Ectodermal cell (in vitro differentiated cells): ENCODE data around the gene EIF6. TPM values are rescaled to one million over a fixed set of nuclear protein-coding genes. Genes with fewer than 3 reads are reported as not detected.

ENCODE experiments used
- H3K27ac ChIP-seq: 2 replicates; pipeline ENCODE4 v1.7.0; 2013; ENCODE audit warnings: mild to moderate bottlenecking, low read depth, low read length; ENCODE audit not compliant: insufficient read depth, poor library complexity, severe bottlenecking
- H3K27me3 ChIP-seq: 2 replicates; pipeline ENCODE4 v1.7.0; 2013; ENCODE audit warnings: mild to moderate bottlenecking, low read length; ENCODE audit not compliant: insufficient read depth, control insufficient read depth, poor library complexity, severe bottlenecking
- H3K36me3 ChIP-seq: one replicate; pipeline ENCODE4 v1.7.0; 2013; ENCODE audit warnings: low read length; ENCODE audit not compliant: control insufficient read depth, insufficient read depth
- H3K4me1 ChIP-seq: one replicate; pipeline ENCODE4 v1.7.0; 2013; ENCODE audit warnings: low read length; ENCODE audit not compliant: control insufficient read depth, insufficient read depth
- H3K4me3 ChIP-seq: 2 replicates; pipeline ENCODE4 v1.7.0; 2013; ENCODE audit warnings: low read depth, low read length, control low read depth; ENCODE audit not compliant: insufficient read depth
- H3K9me3 ChIP-seq: 2 replicates; pipeline ENCODE4 v1.7.0; 2013; ENCODE audit warnings: mild to moderate bottlenecking, low read length, moderate library complexity; ENCODE audit not compliant: control insufficient read depth
- WGBS, 2 experiments: methylation state at CpG; one replicate each; pipeline ENCODE4 v1.1.7; 2013; ENCODE audit warnings: missing lambda C conversion rate in 2 of 2; 5-methylcytosine and 5-hydroxymethylcytosine counted together
- polyA plus RNA-seq, 4 experiments: library from polyadenylated mRNA; stranded (reverse); fragments of 50-300 nt; gene quantifications; one replicate each; pipeline ENCODE4 v1.2.3, GENCODE V29; 2013

The EIF6 gene
- 90.0 TPM for polyA plus RNA-seq (2013, experiment 1 of 4)
- 88.8 TPM for polyA plus RNA-seq (2013, experiment 2 of 4)
- 69.1 TPM for polyA plus RNA-seq (2013, experiment 3 of 4)
- 75.1 TPM for polyA plus RNA-seq (2013, experiment 4 of 4)

DNA sequence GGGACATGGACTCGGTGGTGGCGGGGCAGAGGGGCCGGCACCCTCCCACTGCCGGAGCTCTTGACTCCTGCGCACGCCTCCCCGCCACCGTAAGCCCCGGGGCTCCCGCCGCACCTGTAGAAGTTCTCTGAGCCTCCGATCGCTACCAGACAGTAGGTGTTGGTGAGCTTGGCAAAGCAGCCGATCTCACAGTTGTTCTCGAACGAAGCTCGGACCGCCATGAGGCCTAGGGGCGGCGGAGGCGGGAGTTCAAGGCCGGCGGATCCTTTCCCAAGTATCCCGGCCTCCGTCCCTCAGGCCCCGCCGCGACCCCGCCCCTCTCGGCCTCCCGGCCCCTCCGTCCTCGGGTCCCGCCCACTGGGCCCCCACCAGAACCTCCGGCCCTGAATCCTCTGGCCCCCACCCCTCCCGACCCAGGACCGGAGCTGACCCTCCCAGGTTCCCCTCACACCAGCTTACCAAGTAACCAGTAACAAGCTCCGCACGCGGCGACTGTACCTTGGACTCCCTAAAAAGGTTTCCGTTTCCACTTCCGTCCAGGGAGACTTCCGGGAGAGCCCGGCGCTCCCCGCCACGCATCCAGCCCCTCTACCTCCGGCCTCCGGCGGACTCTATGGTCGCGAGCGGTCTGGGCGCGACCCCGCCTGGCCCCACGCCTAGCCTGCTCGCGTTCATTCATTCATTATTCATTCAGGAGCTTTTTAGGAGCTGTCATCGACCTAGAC, at the start of gene EIF6:
EIF6 (minus strand) TSS at position 506 of the 725 bp plus-strand sequence; CDS start at position 221, 285 bp downstream.
- Histone ChIP-seq H3K9me3 (no peaks in the 10 kb centered on the region), H3K27me3 (no peaks in the 10 kb centered on the region), H3K4me1 (peaks cover 5% of the 10 kb centered on the region), H3K36me3 (peaks cover 24% of the 10 kb centered on the region), H3K4me3 (peak within 1 kb of the TSS; percentile 65), H3K27ac (no peak within 1 kb of the TSS)
- 0% methylated on average over 61 of the region's 61 CpGs for WGBS, 2 experiments

DNA sequence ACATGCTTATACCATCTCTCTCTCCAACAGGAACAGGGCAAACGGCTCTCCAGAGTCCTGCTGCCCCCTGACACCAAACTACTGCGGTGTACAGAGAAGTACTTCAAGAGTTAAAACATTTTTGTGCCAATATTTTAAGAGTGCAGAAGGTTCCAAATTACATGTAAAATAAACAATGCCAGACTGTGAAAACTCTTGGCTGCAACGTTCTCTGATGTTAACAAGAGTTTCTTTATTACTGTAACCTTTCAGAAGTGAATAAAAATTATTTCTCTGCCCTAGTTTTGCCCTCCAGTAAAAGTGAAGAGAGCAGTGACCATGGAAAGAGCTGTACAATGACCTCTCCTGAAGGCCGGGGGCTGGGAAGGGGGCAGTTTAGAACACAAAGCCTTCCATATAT, 49.0 kb upstream of the EIF6 start:
- H3K4me1 ChIP-seq: no peaks in the 10 kb centered on the region
- H3K9me3 ChIP-seq: no peaks in the 10 kb centered on the region
- H3K36me3 ChIP-seq: no peaks in the 10 kb centered on the region
- 89 to 95% methylated on average over 4 of the region's 4 CpGs for WGBS, 2 experiments
- no peak overlapping the region for H3K4me3 ChIP-seq
- H3K27me3 ChIP-seq: no peaks in the 10 kb centered on the region
- no peak overlapping the region for H3K27ac ChIP-seq

DNA sequence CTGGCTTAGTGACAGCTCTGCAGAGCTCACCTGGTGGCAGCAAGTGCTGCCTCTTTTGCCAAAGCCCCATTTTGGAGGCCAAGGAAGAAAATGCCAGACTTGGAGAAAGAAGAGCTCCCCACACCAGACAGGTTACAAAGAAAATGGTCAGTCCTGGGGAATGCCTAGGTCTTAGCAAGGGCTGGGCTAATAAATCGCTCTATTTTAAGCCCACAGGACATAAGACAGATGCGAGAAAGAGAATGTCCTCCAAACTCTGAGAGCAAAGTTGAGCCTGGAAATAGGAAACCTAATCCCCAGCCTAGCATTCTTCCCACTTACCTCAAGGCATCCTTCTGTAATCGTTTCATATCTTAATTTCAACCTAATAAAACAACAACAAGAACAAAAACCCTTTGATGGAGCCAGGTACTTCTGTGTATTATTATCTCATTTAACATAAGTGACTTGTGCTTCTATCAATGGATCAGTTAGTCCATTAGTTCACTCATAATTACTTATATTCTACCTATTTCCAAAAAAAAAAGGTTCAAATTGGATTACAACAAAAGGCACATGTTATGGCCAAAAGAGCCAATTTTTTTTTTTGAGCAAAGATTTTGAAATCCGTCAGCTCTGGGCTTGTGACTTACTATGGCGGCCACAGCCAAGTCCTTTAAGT, 48.1 kb upstream of the EIF6 start:
- Histone ChIP-seq H3K4me1 (no peaks in the 10 kb centered on the region), H3K4me3 (no peak overlapping the region), H3K27ac (no peak overlapping the region), H3K27me3 (no peaks in the 10 kb centered on the region), H3K9me3 (no peaks in the 10 kb centered on the region), H3K36me3 (no peaks in the 10 kb centered on the region)
- WGBS, 2 experiments: 94 to 95% methylated on average over 5 of the region's 5 CpGs

DNA sequence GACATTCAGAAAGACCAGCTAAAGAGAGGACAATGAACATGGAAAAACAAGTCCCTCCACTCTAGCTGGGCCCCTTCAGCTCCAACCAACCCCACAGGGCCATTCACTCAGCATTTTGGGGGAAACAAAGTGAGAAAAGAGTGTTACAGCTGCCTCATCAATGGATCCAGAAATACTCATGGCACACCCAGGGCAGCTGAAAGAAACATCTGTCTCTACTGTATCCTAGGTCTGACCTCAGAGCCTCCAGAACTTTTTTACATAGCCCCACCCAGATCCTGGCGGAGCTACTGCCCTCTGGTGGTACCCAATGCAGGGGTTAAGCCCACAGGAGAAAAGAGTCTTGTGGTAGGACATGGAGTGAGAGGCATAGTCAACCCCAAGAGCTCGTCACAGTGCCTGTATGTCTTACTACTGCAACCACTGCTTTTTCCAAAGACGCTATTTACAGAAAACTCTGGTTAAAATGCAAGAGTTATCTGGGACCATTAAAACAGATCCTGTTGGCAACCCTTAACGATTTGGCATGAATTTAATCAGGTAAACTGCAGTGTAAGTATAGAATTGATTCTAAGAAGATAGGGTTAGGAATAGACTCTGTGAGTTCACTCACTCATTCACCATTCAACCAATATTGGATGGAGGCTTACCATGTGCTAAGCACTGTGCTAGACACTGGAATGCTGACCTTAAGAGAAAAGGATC, 45.0 kb upstream of the EIF6 start:
- WGBS, 2 experiments: 55 to 58% methylated on average over 4 of the region's 4 CpGs
- no peak overlapping the region for H3K4me3 ChIP-seq
- H3K4me1 ChIP-seq: peaks cover 2% of the 10 kb centered on the region
- H3K36me3 ChIP-seq: no peaks in the 10 kb centered on the region
- H3K9me3 ChIP-seq: no peaks in the 10 kb centered on the region
- no peaks in the 10 kb centered on the region for H3K27me3 ChIP-seq
- H3K27ac ChIP-seq: no peak overlapping the region

DNA sequence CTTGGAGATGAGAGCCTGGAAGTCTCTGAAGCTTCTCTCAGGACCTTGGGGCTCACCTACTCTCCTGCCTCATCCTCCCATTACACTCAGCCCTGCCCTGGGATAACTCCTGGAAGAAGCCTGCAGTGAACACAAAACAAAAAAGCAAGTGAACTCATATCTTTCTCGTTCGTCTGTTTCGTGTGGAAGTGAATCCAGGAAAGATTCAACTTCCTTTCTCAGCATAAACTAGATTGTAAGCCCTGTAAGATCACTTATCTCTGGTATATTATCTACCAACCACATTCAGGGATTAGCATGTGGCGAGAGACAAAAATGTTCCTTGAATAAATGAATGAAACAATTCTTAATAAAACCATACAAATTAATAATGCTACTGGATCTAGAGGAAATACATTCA, 44.1 kb upstream of the EIF6 start:
- Histone ChIP-seq H3K27ac (no peak overlapping the region), H3K27me3 (no peaks in the 10 kb centered on the region), H3K4me1 (peaks cover 2% of the 10 kb centered on the region), H3K4me3 (no peak overlapping the region), H3K36me3 (no peaks in the 10 kb centered on the region), H3K9me3 (no peaks in the 10 kb centered on the region)
- WGBS, 2 experiments: 90 to 97% methylated on average over 3 to 4 of the region's 4 CpGs

DNA sequence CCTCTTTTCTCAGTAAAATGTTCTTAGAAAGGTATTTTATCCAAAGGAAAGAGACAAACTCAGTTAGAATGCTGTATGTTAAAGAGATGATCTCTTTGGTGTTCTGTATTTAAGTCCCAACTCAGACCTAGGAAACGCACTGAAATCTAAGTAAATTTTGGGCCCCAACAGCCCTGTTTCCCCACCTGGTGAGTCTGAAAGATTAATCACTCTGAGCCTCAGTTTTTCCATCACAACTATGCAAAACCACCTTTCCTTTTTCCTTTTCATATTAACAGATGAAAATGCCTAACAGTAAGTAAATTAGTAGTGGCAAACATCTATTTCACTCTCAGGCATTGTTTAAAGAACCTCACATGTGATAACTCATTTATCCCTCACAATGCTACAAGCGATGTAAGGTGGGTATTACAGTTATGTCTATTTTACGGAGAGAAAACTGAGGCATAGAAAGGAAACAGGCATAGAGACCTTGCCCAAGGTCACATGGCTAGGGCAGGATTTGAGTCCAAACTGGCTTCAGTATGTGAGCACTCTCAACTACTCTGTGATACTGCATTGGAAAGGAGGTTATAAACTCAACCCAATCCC, 43.6 kb upstream of the EIF6 start:
- Histone ChIP-seq H3K27me3 (no peaks in the 10 kb centered on the region), H3K36me3 (no peaks in the 10 kb centered on the region), H3K4me3 (no peak overlapping the region), H3K27ac (no peak overlapping the region), H3K9me3 (no peaks in the 10 kb centered on the region), H3K4me1 (peaks cover 2% of the 10 kb centered on the region)
- 95 to 96% methylated on average over 3 of the region's 3 CpGs for WGBS, 2 experiments

DNA sequence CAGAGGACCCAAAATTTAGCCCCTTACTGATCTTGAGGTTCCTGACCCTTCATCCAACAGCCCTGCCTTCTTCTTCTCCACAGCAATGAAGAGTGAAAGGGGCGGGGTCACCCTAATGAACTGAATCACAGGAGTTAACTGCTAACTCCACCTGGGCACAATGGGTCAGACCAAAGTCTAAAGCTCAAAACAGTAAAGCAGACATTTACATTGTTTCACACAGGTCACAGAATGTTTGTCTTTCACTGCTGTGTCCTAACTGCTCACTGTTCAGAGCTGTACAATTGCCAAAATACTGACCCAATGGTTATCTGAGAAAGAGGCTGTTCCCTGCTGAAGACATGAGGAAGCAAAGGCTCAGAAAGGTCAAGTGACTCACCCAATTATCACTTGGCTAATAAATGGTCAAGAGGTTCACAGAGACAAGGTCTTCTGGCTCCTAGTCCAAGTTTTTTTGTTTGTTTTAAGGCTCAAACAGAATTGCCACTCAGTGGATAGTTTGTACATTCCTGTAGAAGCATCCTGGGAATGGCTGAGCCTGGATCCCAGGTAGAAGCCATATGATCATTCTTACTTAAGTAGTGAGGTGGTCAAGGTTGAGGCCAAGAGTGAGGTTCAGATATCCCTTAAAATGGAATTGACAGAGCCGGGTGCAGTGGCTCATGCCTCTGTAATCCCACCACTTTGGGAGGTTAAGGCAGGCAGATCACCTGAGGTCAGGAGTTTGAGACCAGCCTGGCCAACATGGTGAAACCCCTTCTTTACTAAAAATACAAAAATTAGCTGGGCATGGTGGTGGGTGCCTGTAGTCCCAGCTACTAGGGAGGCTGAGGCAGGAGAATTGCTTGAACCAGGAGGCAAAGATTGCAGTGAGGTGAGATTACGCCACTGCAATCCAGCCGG, 42.8 kb upstream of the EIF6 start:
- WGBS, 2 experiments: 90 to 93% methylated on average over 4 of the region's 4 CpGs
- Histone ChIP-seq H3K27me3 (no peaks in the 10 kb centered on the region), H3K4me1 (peaks cover 2% of the 10 kb centered on the region), H3K9me3 (no peaks in the 10 kb centered on the region), H3K27ac (no peak overlapping the region), H3K36me3 (no peaks in the 10 kb centered on the region), H3K4me3 (no peak overlapping the region)

DNA sequence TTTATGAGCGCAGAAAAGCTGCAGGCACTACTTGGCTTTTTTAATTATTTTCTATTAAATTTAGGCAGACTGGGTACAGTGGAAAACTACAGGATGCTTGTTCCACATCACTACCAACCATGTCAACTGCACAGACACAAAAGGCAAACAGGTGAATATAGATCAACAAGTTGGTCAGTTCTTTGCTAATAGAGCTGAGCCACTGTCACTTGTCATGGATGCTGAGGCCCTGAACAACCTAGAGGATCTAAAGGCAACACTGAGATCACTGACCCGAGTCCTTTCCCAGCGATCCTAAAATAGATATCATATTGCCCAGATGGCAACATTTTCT, 42.1 kb upstream of the EIF6 start:
- no peaks in the 10 kb centered on the region for H3K9me3 ChIP-seq
- no peaks in the 10 kb centered on the region for H3K27me3 ChIP-seq
- no peak overlapping the region for H3K4me3 ChIP-seq
- no peak overlapping the region for H3K27ac ChIP-seq
- WGBS, 2 experiments: 81 to 93% methylated on average over 3 of the region's 3 CpGs
- H3K36me3 ChIP-seq: no peaks in the 10 kb centered on the region
- H3K4me1 ChIP-seq: peaks cover 2% of the 10 kb centered on the region

DNA sequence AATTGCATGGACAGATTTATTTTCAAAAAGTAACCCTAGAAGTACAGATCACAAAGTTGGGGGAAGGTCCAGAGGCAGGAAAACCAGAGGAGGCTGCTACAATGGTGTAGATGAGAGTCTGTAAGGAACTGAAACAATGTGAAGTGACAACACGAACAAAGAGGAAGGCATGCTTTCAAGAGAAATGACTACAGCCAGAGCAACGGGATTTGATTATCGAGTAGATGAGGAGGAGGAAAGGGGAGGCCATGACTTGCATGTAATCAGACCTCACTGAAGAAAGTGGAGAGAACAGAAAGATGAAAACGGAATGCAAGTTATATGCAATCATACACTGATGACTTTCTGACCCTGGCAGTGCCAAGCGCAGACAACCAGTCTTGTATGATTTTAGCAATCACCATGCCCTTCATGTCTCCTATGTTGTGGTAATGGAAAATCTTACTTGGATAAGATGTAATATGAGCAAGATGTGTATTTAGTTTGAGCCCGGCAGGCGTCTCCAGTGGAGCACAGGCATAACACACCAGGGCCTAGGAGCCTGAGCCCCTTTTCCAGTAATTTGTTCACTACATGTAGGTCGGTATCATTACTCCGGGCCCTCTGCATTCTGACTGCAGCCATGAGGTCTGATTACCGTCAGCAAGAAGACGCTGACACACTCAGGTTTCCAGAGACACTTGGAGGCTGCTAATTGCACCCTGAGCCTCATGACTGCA, 41.6 kb upstream of the EIF6 start:
- Histone ChIP-seq H3K4me1 (peaks cover 2% of the 10 kb centered on the region), H3K27ac (no peak overlapping the region), H3K36me3 (no peaks in the 10 kb centered on the region), H3K9me3 (no peaks in the 10 kb centered on the region), H3K27me3 (no peaks in the 10 kb centered on the region), H3K4me3 (no peak overlapping the region)
- WGBS, 2 experiments: 85 to 90% methylated on average over 11 of the region's 11 CpGs
